Nephron (organoid): ENCODE results near the gene DAGLA.

Experiments used
- H3K27ac Mint-ChIP-seq, 3 experiments: 2 replicates each; pipeline ENCODE4 v1.8.0; 2020; ENCODE audit warnings: mixed read lengths in 3 of 3, mild to moderate bottlenecking in 2 of 3, moderate library complexity in 1 of 3
- H3K27me3 Mint-ChIP-seq: 2 replicates; pipeline ENCODE4 v1.8.0; 2021; ENCODE audit warnings: low read depth, mild to moderate bottlenecking, moderate library complexity, mixed read lengths
- H3K36me3 Mint-ChIP-seq: 2 replicates; pipeline ENCODE4 v1.8.0; 2020; ENCODE audit warnings: low read depth, mixed read lengths
- H3K4me1 Mint-ChIP-seq: 2 replicates; pipeline ENCODE4 v1.8.0; 2020; ENCODE audit warnings: mixed read lengths
- H3K4me3 Mint-ChIP-seq, 3 experiments: 2 replicates each; pipeline ENCODE4 v1.8.0; 2020; ENCODE audit warnings: mild to moderate bottlenecking in 3 of 3, mixed read lengths in 3 of 3, moderate library complexity in 2 of 3
- H3K9me3 Mint-ChIP-seq: 2 replicates; pipeline ENCODE4 v1.8.0; 2020; ENCODE audit warnings: mixed read lengths
- CTCF ChIP-seq, 3 experiments: fragments of 200-600 bp; sonication (generic); IDR thresholded peaks; one replicate each; pipeline ENCODE4 v1.5.0; 2021; ENCODE audit warnings: antibody characterized with exemption in 3 of 3; ENCODE audit not compliant: unreplicated experiment in 3 of 3

The DAGLA gene

GRCh38 chr11:61768376-61769076, 88.3 kb downstream of the DAGLA start:
- peaks cover 4% of the 10 kb centered on the region for H3K4me1 Mint-ChIP-seq
- H3K4me3 Mint-ChIP-seq: no peak overlapping the region
- H3K27ac Mint-ChIP-seq: peak overlapping the region; percentile 62 to 76 (median 71)

GRCh38 chr11:61769169-61769920, 89.2 kb downstream of the DAGLA start:
- H3K27ac Mint-ChIP-seq: no peak overlapping the region
- no peaks in the 10 kb centered on the region for H3K27me3 Mint-ChIP-seq
- TF ChIP-seq CTCF (IDR thresholded peaks at IDR 0.05; ENCODE audit: unreplicated experiment in 3 of 3): peak in 1 of 3 experiments; percentile 26
- H3K4me1 Mint-ChIP-seq: peaks cover 4% of the 10 kb centered on the region
- H3K4me3 Mint-ChIP-seq: no peak overlapping the region
- H3K9me3 Mint-ChIP-seq: no peaks in the 10 kb centered on the region
- no peaks in the 10 kb centered on the region for H3K36me3 Mint-ChIP-seq

More at GRCh38 chr11:61768376-61769076, 88.3 kb downstream of the DAGLA start:
- TF ChIP-seq CTCF (IDR thresholded peaks at IDR 0.05; ENCODE audit: unreplicated experiment in 3 of 3): no peak
- no peaks in the 10 kb centered on the region for H3K9me3 Mint-ChIP-seq
- H3K27me3 Mint-ChIP-seq: peaks cover 3% of the 10 kb centered on the region
- H3K36me3 Mint-ChIP-seq: no peaks in the 10 kb centered on the region

DNA sequence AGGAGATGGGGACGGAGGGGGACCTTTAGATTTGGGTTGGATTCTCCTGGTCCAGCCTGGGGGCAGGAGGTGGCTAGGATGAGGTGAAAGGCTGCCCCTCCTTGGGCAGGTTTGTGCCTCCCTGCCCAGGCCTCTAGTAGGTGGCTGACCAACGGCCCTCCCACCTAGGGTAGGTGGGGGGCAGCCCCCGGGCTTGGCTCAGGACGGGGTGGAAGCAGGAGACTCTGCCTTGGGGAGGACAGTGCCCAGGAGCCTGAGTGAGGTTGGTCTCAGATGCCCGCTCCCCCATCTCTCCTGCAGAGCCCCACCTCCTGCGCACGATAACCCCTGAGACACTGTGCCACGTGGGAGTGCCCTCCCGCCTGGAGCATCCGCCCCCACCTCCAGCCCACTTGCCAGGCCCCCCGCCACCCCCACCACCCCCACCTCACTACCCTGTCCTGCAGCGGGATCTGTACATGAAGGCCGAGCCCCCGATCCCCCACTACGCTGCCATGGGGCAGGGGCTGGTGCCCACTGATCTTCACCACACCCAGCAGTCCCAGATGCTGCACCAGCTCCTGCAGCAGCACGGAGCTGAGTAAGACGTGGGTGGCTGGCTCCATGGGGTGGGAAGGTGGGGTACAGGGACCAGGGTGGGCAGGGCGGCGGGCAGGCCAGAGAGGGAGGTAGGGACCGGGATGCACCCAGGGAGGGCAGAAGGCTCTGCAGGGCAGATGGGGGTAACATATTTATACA, 89.9 kb downstream of the DAGLA start:
- no peak overlapping the region for H3K4me3 Mint-ChIP-seq

GRCh38 chr11:61771195-61771894, 91.2 kb downstream of the DAGLA start:
- Mint-ChIP-seq H3K4me3 (no peak overlapping the region), H3K4me1 (peaks cover 4% of the 10 kb centered on the region), H3K27me3 (no peaks in the 10 kb centered on the region), H3K9me3 (no peaks in the 10 kb centered on the region), H3K27ac (peak overlapping the region in 2 of 3 experiments; percentile 44 to 50), H3K36me3 (no peaks in the 10 kb centered on the region)
- no peak for TF ChIP-seq CTCF (IDR thresholded peaks at IDR 0.05; ENCODE audit: unreplicated experiment in 3 of 3)

More for the DNA sequence above, 89.9 kb downstream of the DAGLA start:
- Mint-ChIP-seq H3K27me3 (no peaks in the 10 kb centered on the region), H3K9me3 (no peaks in the 10 kb centered on the region), H3K36me3 (no peaks in the 10 kb centered on the region), H3K27ac (peak overlapping the region in 1 of 3 experiments; percentile 44), H3K4me1 (peaks cover 4% of the 10 kb centered on the region)
- TF ChIP-seq CTCF (IDR thresholded peaks at IDR 0.05; ENCODE audit: unreplicated experiment in 3 of 3): no peak

- peaks cover 4% of the 10 kb centered on the region for H3K4me1 Mint-ChIP-seq
- no peaks in the 10 kb centered on the region for H3K9me3 Mint-ChIP-seq
- no peaks in the 10 kb centered on the region for H3K36me3 Mint-ChIP-seq
- no peak overlapping the region for H3K27ac Mint-ChIP-seq
- H3K4me3 Mint-ChIP-seq: no peak overlapping the region
- no peak for TF ChIP-seq CTCF (IDR thresholded peaks at IDR 0.05; ENCODE audit: unreplicated experiment in 3 of 3)
- no peaks in the 10 kb centered on the region for H3K27me3 Mint-ChIP-seq
Measured at GRCh38 chr11:61771985-61772455, 91.8 kb downstream of the DAGLA start.
